OCI-LY1 (cell line): ENCODE results near the gene PIF1.
"Not testable (repeated sequence)": the region's sequence is repeated elsewhere in the genome, so short reads cannot be mapped to it uniquely, and the experiment has no call there.

Source experiments
- H2AFZ ChIP-seq: fragments of 200-600 bp; sonication (generic), shearing (Covaris generic); 2 replicates; pipeline ENCODE4 v1.6.0; 2014; ENCODE audit warnings: antibody characterized with exemption, mild to moderate bottlenecking, low read length
- H3F3A ChIP-seq: fragments of 200-600 bp; sonication (generic), shearing (Covaris generic); 2 replicates; pipeline ENCODE4 v1.6.0; 2014; ENCODE audit warnings: mild to moderate bottlenecking, antibody characterized with exemption, low read length, moderate library complexity; ENCODE audit not compliant: insufficient read depth
- H3K27ac ChIP-seq: fragments of 200-600 bp; sonication (generic); 2 replicates; pipeline ENCODE4 v1.5.1; 2014; ENCODE audit warnings: low read length, mixed run types, mild to moderate bottlenecking, low read depth; ENCODE audit not compliant: poor library complexity, severe bottlenecking
- H3K27me3 ChIP-seq: fragments of 200-600 bp; sonication (generic); 2 replicates; pipeline ENCODE4 v1.6.0; 2014; ENCODE audit warnings: antibody characterized with exemption, mild to moderate bottlenecking, low read length, moderate library complexity; ENCODE audit not compliant: insufficient read depth
- H3K36me3 ChIP-seq: fragments of 200-600 bp; sonication (generic); 2 replicates; pipeline ENCODE4 v1.6.1; 2014; ENCODE audit warnings: mild to moderate bottlenecking, antibody characterized with exemption, low read length, moderate library complexity, mixed read lengths; ENCODE audit not compliant: insufficient read depth
- H3K4me1 ChIP-seq: fragments of 200-600 bp; sonication (generic); 2 replicates; pipeline ENCODE4 v1.5.1; 2014; ENCODE audit warnings: mild to moderate bottlenecking, low read length, moderate library complexity; ENCODE audit not compliant: insufficient read depth, severe bottlenecking
- H3K4me2 ChIP-seq: fragments of 200-600 bp; sonication (generic), shearing (Covaris generic); 2 replicates; pipeline ENCODE4 v1.6.1; 2014; ENCODE audit warnings: low read length
- H3K4me3 ChIP-seq: fragments of 200-600 bp; sonication (generic); 2 replicates; pipeline ENCODE4 v1.5.1; 2014; ENCODE audit warnings: low read length, low read depth, mild to moderate bottlenecking, mixed read lengths; ENCODE audit not compliant: poor library complexity, severe bottlenecking
- H3K79me2 ChIP-seq: fragments of 200-600 bp; shearing (Covaris generic); 2 replicates; pipeline ENCODE4 v1.6.1; 2016; ENCODE audit warnings: mixed run types, low read length, mixed read lengths; ENCODE audit not compliant: insufficient read depth
- H3K9ac ChIP-seq: fragments of 200-600 bp; sonication (generic), shearing (Covaris generic); 2 replicates; pipeline ENCODE4 v1.6.1; 2014; ENCODE audit warnings: mild to moderate bottlenecking, low read length, mixed read lengths
- H3K9me2 ChIP-seq: fragments of 200-600 bp; sonication (generic), shearing (Covaris generic); 2 replicates; pipeline ENCODE4 v1.6.1; 2014; ENCODE audit warnings: low read depth, mild to moderate bottlenecking, low read length, mixed read lengths
- H3K9me3 ChIP-seq: fragments of 200-600 bp; shearing (Covaris generic); 2 replicates; pipeline ENCODE4 v1.6.1; 2014; ENCODE audit warnings: low read length, mixed read lengths
- H4K20me1 ChIP-seq: fragments of 200-600 bp; sonication (generic), shearing (Covaris generic); 2 replicates; pipeline ENCODE4 v1.6.0; 2016; ENCODE audit warnings: mild to moderate bottlenecking, low read length; ENCODE audit not compliant: insufficient read depth
- EZH2 ChIP-seq: fragments of 200-600 bp; sonication (generic), shearing (Covaris generic); IDR thresholded peaks from 2 replicates; pipeline ENCODE4 v1.8.0; 2017; ENCODE audit warnings: borderline replicate concordance, mixed run types, mild to moderate bottlenecking, antibody characterized with exemption, low read length, moderate library complexity, mixed read lengths
- TF ChIP-seq, protein P1 (sequence below): fragments of 200-600 bp; sonication (generic), shearing (Covaris generic); IDR thresholded peaks from 2 replicates; pipeline ENCODE4 v1.5.1; 2017; ENCODE audit warnings: mild to moderate bottlenecking, antibody characterized with exemption, low read length, moderate library complexity, mixed read lengths

Gene PIF1

DNA sequence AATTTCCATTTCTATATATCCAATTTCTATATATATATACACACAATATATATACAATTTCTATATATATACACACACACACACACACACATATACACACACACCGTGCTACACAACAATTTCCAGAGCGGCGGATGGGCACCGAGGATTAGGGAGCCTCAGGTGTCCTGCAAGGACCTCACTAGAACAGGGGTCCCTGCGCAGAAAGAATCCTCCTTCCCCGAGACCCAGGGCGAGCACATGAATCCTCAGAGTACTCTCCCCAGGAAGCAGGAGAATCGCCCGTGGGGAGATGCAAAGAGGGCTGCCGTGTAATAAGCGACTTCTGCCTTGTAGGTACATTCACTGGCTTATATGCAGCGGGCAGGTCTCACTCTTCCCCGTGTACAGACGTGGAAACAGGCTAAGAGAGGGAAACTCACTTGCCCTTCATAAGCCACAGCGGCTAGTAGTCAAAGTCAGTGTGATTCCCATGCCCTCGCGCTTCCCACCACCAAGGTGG, 467 bp downstream of the PIF1 start:
- H3F3A ChIP-seq: no peaks in the 10 kb centered on the region
- H3K9me2 ChIP-seq: no peaks in the 10 kb centered on the region
- H3K27me3 ChIP-seq: no peaks in the 10 kb centered on the region
- peak overlapping the region; percentile 84 for H3K4me2 ChIP-seq
- H3K27ac ChIP-seq: peak overlapping the region; percentile 85
- no peak overlapping the region for H2AFZ ChIP-seq
- no peak for TF ChIP-seq EZH2
- TF ChIP-seq, protein P1, sequence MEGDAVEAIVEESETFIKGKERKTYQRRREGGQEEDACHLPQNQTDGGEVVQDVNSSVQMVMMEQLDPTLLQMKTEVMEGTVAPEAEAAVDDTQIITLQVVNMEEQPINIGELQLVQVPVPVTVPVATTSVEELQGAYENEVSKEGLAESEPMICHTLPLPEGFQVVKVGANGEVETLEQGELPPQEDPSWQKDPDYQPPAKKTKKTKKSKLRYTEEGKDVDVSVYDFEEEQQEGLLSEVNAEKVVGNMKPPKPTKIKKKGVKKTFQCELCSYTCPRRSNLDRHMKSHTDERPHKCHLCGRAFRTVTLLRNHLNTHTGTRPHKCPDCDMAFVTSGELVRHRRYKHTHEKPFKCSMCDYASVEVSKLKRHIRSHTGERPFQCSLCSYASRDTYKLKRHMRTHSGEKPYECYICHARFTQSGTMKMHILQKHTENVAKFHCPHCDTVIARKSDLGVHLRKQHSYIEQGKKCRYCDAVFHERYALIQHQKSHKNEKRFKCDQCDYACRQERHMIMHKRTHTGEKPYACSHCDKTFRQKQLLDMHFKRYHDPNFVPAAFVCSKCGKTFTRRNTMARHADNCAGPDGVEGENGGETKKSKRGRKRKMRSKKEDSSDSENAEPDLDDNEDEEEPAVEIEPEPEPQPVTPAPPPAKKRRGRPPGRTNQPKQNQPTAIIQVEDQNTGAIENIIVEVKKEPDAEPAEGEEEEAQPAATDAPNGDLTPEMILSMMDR: no peak
- H3K9me3 ChIP-seq: no peaks in the 10 kb centered on the region
- peak overlapping the region; percentile 99 for H3K9ac ChIP-seq
- H4K20me1 ChIP-seq: no peaks in the 10 kb centered on the region
- H3K36me3 ChIP-seq: peaks cover 34% of the 10 kb centered on the region
- 0 out of 2 replicates have a peak, but pooled peaks cover 4% of the 10 kb centered on the region for H3K79me2 ChIP-seq
- peaks cover 30% of the 10 kb centered on the region for H3K4me1 ChIP-seq
- H3K4me3 ChIP-seq: peak overlapping the region; percentile 100

DNA sequence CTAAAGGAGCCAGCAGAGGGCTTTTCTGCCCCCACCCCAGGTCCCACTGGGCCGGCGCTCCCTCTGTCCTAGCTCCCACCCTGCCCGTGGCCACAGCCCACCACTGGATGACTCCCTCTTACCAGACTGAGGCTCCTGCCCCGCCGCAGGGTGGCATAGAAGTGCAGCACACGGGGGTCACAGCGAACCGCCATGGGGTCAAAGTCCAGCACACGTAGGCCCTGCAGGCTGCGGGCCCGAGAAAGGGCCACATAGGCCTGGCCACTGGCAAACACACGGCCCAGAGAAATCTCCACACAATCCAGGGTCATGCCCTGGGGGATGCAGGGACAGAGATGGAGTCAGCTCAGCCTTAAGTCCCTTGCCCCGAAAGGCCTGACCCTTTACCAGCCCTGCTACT, 9.0 kb downstream of the PIF1 start:
- Histone ChIP-seq H3K36me3 (peaks cover 50% of the 10 kb centered on the region), H3K4me2 (no peak overlapping the region), H2AFZ (no peak overlapping the region), H3K27me3 (no peaks in the 10 kb centered on the region), H3K4me1 (no peaks in the 10 kb centered on the region), H3K9ac (no peak overlapping the region), H3K4me3 (no peak overlapping the region), H3K9me3 (no peaks in the 10 kb centered on the region), H4K20me1 (no peaks in the 10 kb centered on the region), H3K79me2 (no peaks in the 10 kb centered on the region), H3K9me2 (no peaks in the 10 kb centered on the region), H3F3A (no peaks in the 10 kb centered on the region), H3K27ac (no peak overlapping the region)
- TF ChIP-seq, protein P1: no peak
- TF ChIP-seq EZH2: no peak

DNA sequence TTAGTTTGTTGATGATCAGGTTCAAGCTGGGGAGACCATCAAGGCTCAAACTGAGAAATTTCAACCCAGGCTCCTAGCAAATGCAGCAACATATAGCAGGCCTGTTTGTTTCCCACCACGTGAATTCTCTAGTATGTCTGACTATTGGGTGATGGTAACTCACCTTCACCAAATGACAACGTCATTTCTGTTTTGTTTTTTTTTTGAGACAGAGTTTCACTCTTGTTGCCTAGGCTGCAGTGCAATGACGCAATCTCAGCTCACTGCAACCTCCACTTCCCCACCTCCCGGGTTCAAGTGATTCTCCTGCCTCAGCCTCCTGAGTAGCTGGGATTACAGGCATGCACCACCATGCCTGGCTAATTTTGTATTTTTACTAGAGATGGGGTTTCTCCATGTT, 10.5 kb downstream of the PIF1 start:
- H3K27ac ChIP-seq, H3K4me2 ChIP-seq, H3K9me2 ChIP-seq, H2AFZ ChIP-seq, H3K9me3 ChIP-seq, H4K20me1 ChIP-seq, H3K27me3 ChIP-seq, H3K79me2 ChIP-seq, H3K4me3 ChIP-seq, H3K4me1 ChIP-seq, H3F3A ChIP-seq, H3K9ac ChIP-seq: not testable (repeated sequence)
- peaks cover 36% of the 10 kb centered on the region for H3K36me3 ChIP-seq

DNA sequence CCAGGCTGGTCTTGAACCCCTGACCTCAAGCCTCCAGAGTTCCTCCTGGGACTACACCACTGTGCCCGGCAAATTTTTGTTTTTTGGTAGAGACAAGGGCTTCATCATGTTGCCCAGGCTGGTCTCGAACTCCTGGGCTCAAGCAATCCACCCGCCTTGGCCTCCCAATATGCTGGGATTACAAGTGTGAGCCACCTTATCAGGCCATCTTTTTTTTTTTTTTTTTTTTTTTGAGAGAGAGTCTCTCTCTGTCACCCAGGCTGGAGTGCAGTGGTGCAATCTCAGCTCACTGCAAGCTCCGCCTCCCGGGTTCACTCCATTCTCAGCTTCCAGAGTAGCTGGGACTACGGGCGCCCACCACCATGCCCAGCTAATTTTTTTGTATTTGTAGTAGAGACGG, 11.2 kb downstream of the PIF1 start:
- not testable (repeated sequence) for H3K4me3 ChIP-seq, H3K9ac ChIP-seq, H3K4me2 ChIP-seq, H3K27me3 ChIP-seq, H2AFZ ChIP-seq, H3K79me2 ChIP-seq, H3K9me2 ChIP-seq, H4K20me1 ChIP-seq, H3F3A ChIP-seq, H3K9me3 ChIP-seq, H3K4me1 ChIP-seq, H3K27ac ChIP-seq
- H3K36me3 ChIP-seq: peaks cover 29% of the 10 kb centered on the region
